ENCODE measurements around the gene DNMT3A.

Gene DNMT3A

GRCh38 chr2:25372405-25373268 lies 30.9 kb upstream of the DNMT3A start:
- no peak for DNase-seq

- DNase-seq, result no peak
These were observed 29.8 kb upstream of the DNMT3A start for GRCh38 chr2:25371253-25372241.

- no peak for DNase-seq
These were observed 28.2 kb upstream of the DNMT3A start for GRCh38 chr2:25369876-25370275.

GRCh38 chr2:25369439-25369838 lies 27.7 kb upstream of the DNMT3A start:
- DNase-seq, result no peak

- DNase-seq, result no peak
These were observed 26.9 kb upstream of the DNMT3A start for GRCh38 chr2:25368660-25369059.

- no peak for DNase-seq
These were observed 25.6 kb upstream of the DNMT3A start for GRCh38 chr2:25367296-25367695.

- DNase-seq, result no peak
These were observed 24.9 kb upstream of the DNMT3A start for GRCh38 chr2:25366629-25367028.

GRCh38 chr2:25365241-25365640 lies 23.5 kb upstream of the DNMT3A start:
- no peak for DNase-seq

GRCh38 chr2:25363733-25364132 lies 22.0 kb upstream of the DNMT3A start:
- DNase-seq, result no peak

GRCh38 chr2:25362434-25363145 lies 20.9 kb upstream of the DNMT3A start:
- DNase-seq, result no peak

GRCh38 chr2:25362049-25362433 lies 20.3 kb upstream of the DNMT3A start:
- DNase-seq, result peak; percentile 84

GRCh38 chr2:25361261-25362048 lies 19.7 kb upstream of the DNMT3A start:
- DNase-seq, result no peak

GRCh38 chr2:25358836-25359235 lies 17.1 kb upstream of the DNMT3A start:
- DNase-seq, result no peak

- DNase-seq, result no peak
These were observed 16.6 kb upstream of the DNMT3A start for GRCh38 chr2:25358249-25358815.

GRCh38 chr2:25356088-25356487 lies 14.4 kb upstream of the DNMT3A start:
- DNase-seq, result no peak

- no peak for DNase-seq
These were observed 13.5 kb upstream of the DNMT3A start for GRCh38 chr2:25355270-25355669.

GRCh38 chr2:25354116-25354515 lies 12.4 kb upstream of the DNMT3A start:
- no peak for DNase-seq

GRCh38 chr2:25349397-25349796 lies 7.7 kb upstream of the DNMT3A start:
- DNase-seq, result no peak

- no peak for DNase-seq
These were observed 6.1 kb upstream of the DNMT3A start for GRCh38 chr2:25347846-25348245.

GRCh38 chr2:25347205-25347815 lies 5.6 kb upstream of the DNMT3A start:
- DNase-seq, result no peak

GRCh38 chr2:25343187-25343825 lies 1.6 kb upstream of the DNMT3A start:
- no peak for DNase-seq

All from NCI-H187 treated with DMSO at 0.1 percent for 48 hours (cell line).